ENCODE measurements around the gene AGRN.
"Not testable (repeated sequence)": the region's sequence is repeated elsewhere in the genome, so short reads cannot be mapped to it uniquely, and the experiment has no call there.

AGRN gene

GRCh38 chr1:983798-984475 is 36.0 kb upstream of the AGRN start:
- TF ChIP-seq ZFX (IDR thresholded peaks at IDR 0.05) = no peak
- peak; percentile 95 for TF ChIP-seq CTCF (conservative IDR thresholded peaks at IDR 0.05)

GRCh38 chr1:984476-984814 is 35.5 kb upstream of the AGRN start:
- H3K27ac ChIP-seq = no peak overlapping the region

More at GRCh38 chr1:983798-984475, 36.0 kb upstream of the AGRN start:
- no peak overlapping the region for H3K27ac ChIP-seq

GRCh38 chr1:985126-985525 is 34.8 kb upstream of the AGRN start:
- no peak overlapping the region for H3K27ac ChIP-seq
- no peak for TF ChIP-seq ZFX (IDR thresholded peaks at IDR 0.05)
- TF ChIP-seq CTCF (conservative IDR thresholded peaks at IDR 0.05) = no peak

More at GRCh38 chr1:984476-984814, 35.5 kb upstream of the AGRN start:
- TF ChIP-seq ZFX (IDR thresholded peaks at IDR 0.05) = no peak
- TF ChIP-seq CTCF (conservative IDR thresholded peaks at IDR 0.05) = no peak; the same call in 1 of the 2 replicates

- not testable (repeated sequence) for H3K27ac ChIP-seq
These were observed 31.9 kb upstream of the AGRN start for GRCh38 chr1:988061-988460.

- not testable (repeated sequence) for H3K27ac ChIP-seq
These were observed 28.6 kb upstream of the AGRN start for GRCh38 chr1:991275-991674.

- TF ChIP-seq CTCF (conservative IDR thresholded peaks at IDR 0.05) = no peak
- no peak for TF ChIP-seq ZFX (IDR thresholded peaks at IDR 0.05)
- H3K27ac ChIP-seq = no peak overlapping the region
These were observed 28.0 kb upstream of the AGRN start for GRCh38 chr1:991895-992294.

GRCh38 chr1:992362-992761 is 27.6 kb upstream of the AGRN start:
- TF ChIP-seq CTCF (conservative IDR thresholded peaks at IDR 0.05) = no peak
- TF ChIP-seq ZFX (IDR thresholded peaks at IDR 0.05) = no peak
- H3K27ac ChIP-seq = no peak overlapping the region

GRCh38 chr1:993379-993995 is 26.4 kb upstream of the AGRN start:
- TF ChIP-seq CTCF (conservative IDR thresholded peaks at IDR 0.05) = no peak
- TF ChIP-seq ZFX (IDR thresholded peaks at IDR 0.05) = no peak
- H3K27ac ChIP-seq = no peak overlapping the region

- H3K27ac ChIP-seq = not testable (repeated sequence)
These were observed 25.4 kb upstream of the AGRN start for GRCh38 chr1:994546-994945.
